ENCODE measurements around the gene CPLANE1.

DNA sequence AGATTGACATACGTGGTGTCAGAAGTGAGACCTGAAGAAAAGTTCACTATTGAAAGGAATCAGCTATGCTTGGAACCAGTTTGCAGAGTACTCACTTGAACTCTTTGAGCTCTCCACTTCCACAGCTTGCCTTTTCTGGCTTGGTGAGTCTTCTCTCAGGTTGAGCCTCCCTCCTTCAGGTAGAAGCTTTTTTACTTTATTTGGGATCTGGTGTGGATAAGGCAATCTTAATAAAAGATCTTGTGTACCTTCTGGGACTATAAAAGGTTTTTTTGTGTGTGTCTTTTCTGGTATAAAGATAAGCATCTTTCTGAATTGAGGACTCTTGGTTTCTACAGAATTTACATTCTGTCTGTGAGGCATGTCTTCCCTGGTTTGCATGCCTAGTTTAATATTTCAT, 5.4 kb upstream of the CPLANE1 start:
- TF ChIP-seq, protein P1, sequence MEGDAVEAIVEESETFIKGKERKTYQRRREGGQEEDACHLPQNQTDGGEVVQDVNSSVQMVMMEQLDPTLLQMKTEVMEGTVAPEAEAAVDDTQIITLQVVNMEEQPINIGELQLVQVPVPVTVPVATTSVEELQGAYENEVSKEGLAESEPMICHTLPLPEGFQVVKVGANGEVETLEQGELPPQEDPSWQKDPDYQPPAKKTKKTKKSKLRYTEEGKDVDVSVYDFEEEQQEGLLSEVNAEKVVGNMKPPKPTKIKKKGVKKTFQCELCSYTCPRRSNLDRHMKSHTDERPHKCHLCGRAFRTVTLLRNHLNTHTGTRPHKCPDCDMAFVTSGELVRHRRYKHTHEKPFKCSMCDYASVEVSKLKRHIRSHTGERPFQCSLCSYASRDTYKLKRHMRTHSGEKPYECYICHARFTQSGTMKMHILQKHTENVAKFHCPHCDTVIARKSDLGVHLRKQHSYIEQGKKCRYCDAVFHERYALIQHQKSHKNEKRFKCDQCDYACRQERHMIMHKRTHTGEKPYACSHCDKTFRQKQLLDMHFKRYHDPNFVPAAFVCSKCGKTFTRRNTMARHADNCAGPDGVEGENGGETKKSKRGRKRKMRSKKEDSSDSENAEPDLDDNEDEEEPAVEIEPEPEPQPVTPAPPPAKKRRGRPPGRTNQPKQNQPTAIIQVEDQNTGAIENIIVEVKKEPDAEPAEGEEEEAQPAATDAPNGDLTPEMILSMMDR (IDR thresholded peaks at IDR 0.05) = no peak
- TF ChIP-seq POLR2A (IDR thresholded peaks at IDR 0.05) (no peak), POLR2AphosphoS5 (IDR thresholded peaks at IDR 0.05) (no peak), EP300 (IDR thresholded peaks at IDR 0.05) (no peak)
